H1 (cell line): ENCODE data around the gene PLEK2. TPM values are rescaled to one million over a fixed set of nuclear protein-coding genes. Genes with fewer than 3 reads are reported as not detected.

Source experiments
- BACH1 ChIP-seq: IDR thresholded peaks from 2 replicates; pipeline ENCODE4 v1.6.1; 2012; ENCODE audit warnings: low read length, improper control_type of control experiment
- CBX8 ChIP-seq: fragments of 300-800, 300-1000 bp; sonication (generic); IDR thresholded peaks from 2 replicates; pipeline ENCODE4 v1.7.1; 2016; ENCODE audit warnings: low read depth, low read length, borderline replicate concordance
- CEBPB ChIP-seq: IDR thresholded peaks from 2 replicates; pipeline ENCODE4 v1.6.1; 2012; ENCODE audit warnings: low read depth, low read length
- CTBP2 ChIP-seq: IDR thresholded peaks from 2 replicates; pipeline ENCODE4 v1.7.0; 2011; ENCODE audit warnings: borderline replicate concordance, mild to moderate bottlenecking, moderate library complexity, mixed read lengths, low read length; ENCODE audit not compliant: insufficient read depth, insufficient read length
- EP300 ChIP-seq, 2 experiments: IDR thresholded peaks; 1 replicate in 1 of 2; 2 replicates in 1 of 2; pipeline ENCODE4 v1.6.1; 2011 to 2012; ENCODE audit warnings: low read depth in 2 of 2, low read length in 2 of 2, mild to moderate bottlenecking in 2 of 2, borderline replicate concordance in 1 of 2, inconsistent platforms in 1 of 2, moderate library complexity in 1 of 2
- GTF2F1 ChIP-seq: IDR thresholded peaks from 2 replicates; pipeline ENCODE4 v1.6.1; 2012; ENCODE audit warnings: low read depth, low read length, improper control_type of control experiment, borderline replicate concordance
- HDAC6 ChIP-seq: IDR thresholded peaks from one replicate; pipeline ENCODE4 v1.7.1; 2012; ENCODE audit warnings: low read depth, mild to moderate bottlenecking, inconsistent platforms, low read length, moderate library complexity
- JUN ChIP-seq: IDR thresholded peaks from 2 replicates; pipeline ENCODE4 v1.6.1; 2011; ENCODE audit warnings: low read depth, mild to moderate bottlenecking, improper control_type of control experiment, low read length
- KDM5A ChIP-seq: fragments of 200-600 bp; IDR thresholded peaks from 2 replicates; pipeline ENCODE4 v1.7.1; 2012; ENCODE audit warnings: mild to moderate bottlenecking, low read length, inconsistent platforms, mixed read lengths
- MAFK ChIP-seq: IDR thresholded peaks from 2 replicates; pipeline ENCODE4 v1.6.1; 2012; ENCODE audit warnings: low read depth, mild to moderate bottlenecking, improper control_type of control experiment, low read length
- POLR2AphosphoS5 ChIP-seq: IDR thresholded peaks from 2 replicates; pipeline ENCODE4 v1.6.1; 2011; ENCODE audit warnings: low read depth, low read length
- POU5F1 ChIP-seq: IDR thresholded peaks from 2 replicates; pipeline ENCODE4 v1.6.1; 2011; ENCODE audit warnings: low read depth, mild to moderate bottlenecking, low read length, moderate library complexity
- SP1 ChIP-seq: IDR thresholded peaks from 2 replicates; pipeline ENCODE4 v1.6.1; 2011; ENCODE audit warnings: low read depth, low read length
- SRF ChIP-seq: IDR thresholded peaks from 2 replicates; pipeline ENCODE4 v1.6.1; 2011; ENCODE audit warnings: mild to moderate bottlenecking, low read depth, low read length, moderate library complexity
- SUZ12 ChIP-seq: fragments of 200-600 bp; sonication (generic); IDR thresholded peaks from 2 replicates; pipeline ENCODE4 v1.6.1; 2012; ENCODE audit warnings: mild to moderate bottlenecking, inconsistent platforms, low read length, moderate library complexity, mixed read lengths
- TBP ChIP-seq: IDR thresholded peaks from 2 replicates; pipeline ENCODE4 v1.6.1; 2011; ENCODE audit warnings: low read depth, low read length, improper control_type of control experiment
- polyA plus RNA-seq, 7 experiments: library from polyadenylated mRNA; depleted of rRNA in 3 of 7; stranded (reverse) in 5 of 7; unstranded in 2 of 7; fragments of >200 nt in 5 of 7; fragments of 200-250 nt in 2 of 7; gene quantifications; 1 replicate in 5 of 7; 2 replicates in 1 of 7; 4 replicates in 1 of 7; pipeline versions ENCODE4 v1.2.1 to v1.2.3, GENCODE V29; 2011 to 2013; ENCODE audit warnings: missing spikeins in 2 of 7, mixed read lengths in 2 of 7
- total RNA-seq: library from RNA; stranded (reverse); fragmentation: NEBNext Ultra II Directional; extraction: Animal tissue kit (Norgen Biotek cat#: 25700); gene quantifications from 2 replicates; pipeline ENCODE4 v1.2.1, GENCODE V29; 2021
- TF ChIP-seq, protein P1 (sequence below): IDR thresholded peaks from 2 replicates; pipeline ENCODE4 v1.6.1; 2012; ENCODE audit warnings: low read length, inconsistent platforms
- TF ChIP-seq, protein P2 (sequence below): IDR thresholded peaks from 2 replicates; pipeline ENCODE4 v1.6.1; 2011; ENCODE audit warnings: low read depth, mild to moderate bottlenecking, low read length; ENCODE audit not compliant: insufficient read depth
- TF ChIP-seq, protein P3 (sequence below): IDR thresholded peaks from 2 replicates; pipeline ENCODE4 v1.6.1; 2012; ENCODE audit warnings: inconsistent platforms
- TF ChIP-seq, protein P4 (sequence below): IDR thresholded peaks from 2 replicates; pipeline ENCODE4 v1.6.1; 2012; ENCODE audit warnings: inconsistent platforms

Gene PLEK2
- total and polyA plus RNA-seq, 2 of the 8 experiments (the other 6 are each of a cell fraction or from before 2014, with no cell fraction given), result 0.41 to 2.1 TPM

DNA sequence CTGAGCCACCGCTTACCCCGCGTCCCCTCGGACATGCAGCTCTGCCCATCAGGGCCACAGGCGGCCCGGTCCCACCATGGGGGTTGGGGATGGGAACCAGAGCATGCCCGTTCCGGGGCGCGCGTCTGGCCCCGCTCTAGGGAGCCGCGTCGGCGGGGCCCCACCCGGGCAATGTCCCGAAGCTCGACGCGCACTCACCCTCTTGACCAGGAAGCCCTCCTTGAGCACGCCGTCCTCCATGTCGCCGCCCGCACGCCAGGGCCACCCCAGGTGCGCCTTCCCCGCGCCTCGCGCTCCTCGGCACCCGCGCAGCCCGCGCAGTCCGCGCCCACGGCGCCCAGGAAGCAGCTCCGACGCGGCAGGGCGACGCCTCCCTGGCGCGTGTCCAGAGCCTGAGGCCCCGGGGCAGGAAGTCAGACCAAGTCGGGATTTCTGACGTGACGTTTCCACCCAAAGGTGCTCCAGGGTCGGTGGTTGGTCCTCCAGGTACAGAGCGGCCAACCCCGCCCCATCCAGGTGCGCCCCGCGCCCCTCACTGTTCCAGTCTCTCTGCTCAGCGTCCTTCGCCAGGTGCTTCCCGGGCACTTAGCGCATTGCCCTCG lies at the start of gene PLEK2 (continued):
- TF ChIP-seq, protein P1, sequence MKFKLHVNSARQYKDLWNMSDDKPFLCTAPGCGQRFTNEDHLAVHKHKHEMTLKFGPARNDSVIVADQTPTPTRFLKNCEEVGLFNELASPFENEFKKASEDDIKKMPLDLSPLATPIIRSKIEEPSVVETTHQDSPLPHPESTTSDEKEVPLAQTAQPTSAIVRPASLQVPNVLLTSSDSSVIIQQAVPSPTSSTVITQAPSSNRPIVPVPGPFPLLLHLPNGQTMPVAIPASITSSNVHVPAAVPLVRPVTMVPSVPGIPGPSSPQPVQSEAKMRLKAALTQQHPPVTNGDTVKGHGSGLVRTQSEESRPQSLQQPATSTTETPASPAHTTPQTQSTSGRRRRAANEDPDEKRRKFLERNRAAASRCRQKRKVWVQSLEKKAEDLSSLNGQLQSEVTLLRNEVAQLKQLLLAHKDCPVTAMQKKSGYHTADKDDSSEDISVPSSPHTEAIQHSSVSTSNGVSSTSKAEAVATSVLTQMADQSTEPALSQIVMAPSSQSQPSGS, result no peak
- TF ChIP-seq, protein P2, sequence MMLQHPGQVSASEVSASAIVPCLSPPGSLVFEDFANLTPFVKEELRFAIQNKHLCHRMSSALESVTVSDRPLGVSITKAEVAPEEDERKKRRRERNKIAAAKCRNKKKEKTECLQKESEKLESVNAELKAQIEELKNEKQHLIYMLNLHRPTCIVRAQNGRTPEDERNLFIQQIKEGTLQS, result no peak
- peak; percentile 55; the same call in 1 of the 2 replicates for TF ChIP-seq SUZ12
- no peak for TF ChIP-seq BACH1
- TF ChIP-seq JUN, result no peak
- TF ChIP-seq CTBP2, result no peak
- no peak for TF ChIP-seq POU5F1
- no peak for TF ChIP-seq HDAC6
- TF ChIP-seq CBX8, result no peak
- TF ChIP-seq, protein P3, sequence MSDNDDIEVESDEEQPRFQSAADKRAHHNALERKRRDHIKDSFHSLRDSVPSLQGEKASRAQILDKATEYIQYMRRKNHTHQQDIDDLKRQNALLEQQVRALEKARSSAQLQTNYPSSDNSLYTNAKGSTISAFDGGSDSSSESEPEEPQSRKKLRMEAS, result 0 out of 2 replicates have a peak, but pooled peaks have one; percentile 5
- no peak for TF ChIP-seq TBP
- TF ChIP-seq KDM5A, result no peak
- TF ChIP-seq, protein P4, sequence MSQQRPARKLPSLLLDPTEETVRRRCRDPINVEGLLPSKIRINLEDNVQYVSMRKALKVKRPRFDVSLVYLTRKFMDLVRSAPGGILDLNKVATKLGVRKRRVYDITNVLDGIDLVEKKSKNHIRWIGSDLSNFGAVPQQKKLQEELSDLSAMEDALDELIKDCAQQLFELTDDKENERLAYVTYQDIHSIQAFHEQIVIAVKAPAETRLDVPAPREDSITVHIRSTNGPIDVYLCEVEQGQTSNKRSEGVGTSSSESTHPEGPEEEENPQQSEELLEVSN, result peak; percentile 25; the same call in 1 of the 2 replicates
- TF ChIP-seq CEBPB, result no peak
- no peak for TF ChIP-seq SP1
- no peak for TF ChIP-seq MAFK
- no peak for TF ChIP-seq POLR2AphosphoS5
- TF ChIP-seq EP300 (IDR thresholded peaks at IDR 0.05; ENCODE audit: borderline replicate concordance in 1 of 2, low read depth in 2 of 2, low read length in 2 of 2), result no peak
- no peak for TF ChIP-seq GTF2F1
- TF ChIP-seq SRF, result no peak
